ENCODE results near the gene CYB5D1.

CYB5D1 gene

GRCh38 chr17:7818746-7819645, 38.8 kb upstream of the CYB5D1 start:
- Histone ChIP-seq H3K4me2 (ENCODE audit: insufficient read depth, low read length, poor library complexity, severe bottlenecking) (no peak overlapping the region), H3K14ac (ENCODE audit: low read length) (peak overlapping the region; percentile 67)

DNA sequence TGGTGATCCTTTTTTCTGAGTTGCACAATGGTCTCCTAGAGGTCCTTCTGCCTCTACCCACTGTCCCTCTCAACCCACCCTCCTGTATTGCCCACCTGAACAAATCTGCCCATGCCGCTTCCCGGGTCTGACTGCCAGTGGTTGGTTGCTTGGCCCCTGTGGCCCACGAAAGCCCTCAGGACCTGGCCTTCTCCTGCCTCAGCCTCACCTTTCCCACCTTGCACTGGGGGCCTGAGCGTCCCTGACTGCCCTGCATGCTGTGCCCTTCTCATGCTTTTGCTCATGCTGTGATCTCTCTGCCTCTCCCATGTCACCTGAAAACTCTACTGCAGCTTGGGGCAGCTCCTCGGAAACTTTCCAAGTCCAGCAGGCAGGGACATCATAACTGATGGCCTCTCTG, 37.6 kb upstream of the CYB5D1 start:
- no peak overlapping the region for H2AK5ac ChIP-seq (ENCODE audit: low read depth, low read length)

More at GRCh38 chr17:7818746-7819645, 38.8 kb upstream of the CYB5D1 start:
- Histone ChIP-seq H2BK120ac (ENCODE audit: low read depth, low read length) (peak overlapping the region; percentile 21), H3K36me3 (replicated peaks in 1 of 2; ENCODE audit: control insufficient read depth in 2 of 2, insufficient read depth in 2 of 2, low read length in 2 of 2) (no peaks in the 10 kb centered on the region), H3K4me1 (ENCODE audit: control insufficient read depth in 2 of 2, insufficient read depth in 1 of 2, low read depth in 1 of 2, low read length in 2 of 2) (peaks cover 0 to 2% of the 10 kb centered on the region in 2 donors), H4K8ac (ENCODE audit: low read depth, low read length) (no peak overlapping the region), H3K4ac (ENCODE audit: low read length) (no peak overlapping the region), H2BK5ac (ENCODE audit: low read length) (peak overlapping the region; percentile 48), H3K9me3 (replicated peaks in 1 of 2; ENCODE audit: control insufficient read depth in 2 of 2, insufficient read depth in 1 of 2, low read depth in 1 of 2, low read length in 2 of 2) (no peaks in the 10 kb centered on the region), H2AFZ (ENCODE audit: low read length) (no peak overlapping the region), H3K4me3 (ENCODE audit: low read length in 2 of 2) (no peak overlapping the region), H3K23ac (ENCODE audit: low read depth, low read length, poor library complexity) (no peak overlapping the region), H3K27me3 (ENCODE audit: control insufficient read depth in 3 of 3, insufficient read depth in 3 of 3, low read depth in 1 of 3, low read length in 3 of 3) (peaks cover 0 to 55% (median 11%) of the 10 kb centered on the region in 3 experiments), H3K18ac (ENCODE audit: low read length) (peak overlapping the region; percentile 11), H4K91ac (ENCODE audit: low read depth, low read length, poor library complexity) (no peak overlapping the region), H3K79me1 (ENCODE audit: low read depth, low read length) (peaks cover 2% of the 10 kb centered on the region), H3K9ac (ENCODE audit: low read depth, low read length, poor library complexity) (no peak overlapping the region), H2BK12ac (ENCODE audit: low read length) (peak overlapping the region; percentile 30), H2AK5ac (ENCODE audit: low read depth, low read length) (peak overlapping the region; percentile 89), H3K27ac (replicated peaks; ENCODE audit: low read length) (no peak overlapping the region), H2BK15ac (ENCODE audit: low read length) (peak overlapping the region; percentile 42)
- WGBS, 2 donors (ENCODE audit: extremely low coverage in 2 of 2, insufficient read length in 2 of 2, insufficient replicate concordance in 1 of 2) = no CpG with 5 or more reads among the region's 27 CpGs
- no peak for DNase-seq (ENCODE audit: low spot score)

DNA sequence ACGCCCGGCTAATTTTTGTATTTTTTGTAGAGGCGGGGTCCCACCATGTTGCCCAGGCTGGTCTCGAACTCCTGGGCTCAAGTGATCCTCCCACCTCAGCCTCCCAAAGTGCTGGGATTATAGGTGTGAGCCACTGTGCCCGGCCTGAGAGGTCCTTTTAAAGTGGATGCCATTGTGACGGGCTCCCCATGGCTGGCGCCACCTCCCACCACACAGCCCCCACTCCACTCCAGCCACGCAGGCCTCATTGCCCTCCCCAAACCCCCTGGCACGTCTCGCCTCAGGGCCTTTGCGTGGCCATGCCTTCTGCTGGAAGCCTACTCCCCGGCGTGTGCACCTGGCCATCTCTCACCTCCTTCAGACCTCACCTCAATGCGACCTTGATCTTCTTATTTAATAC, 35.7 kb upstream of the CYB5D1 start:
- H3K9me3 ChIP-seq (replicated peaks in 1 of 2; ENCODE audit: control insufficient read depth in 2 of 2, insufficient read depth in 1 of 2, low read depth in 1 of 2, low read length in 2 of 2) = no peaks in the 10 kb centered on the region
- H3K27me3 ChIP-seq (ENCODE audit: control insufficient read depth in 3 of 3, insufficient read depth in 3 of 3, low read depth in 1 of 3, low read length in 3 of 3) = peaks cover 0 to 54% (median 13%) of the 10 kb centered on the region in 3 experiments
- no CpG with 5 or more reads among the region's 14 CpGs for WGBS, 2 donors (ENCODE audit: extremely low coverage in 2 of 2, insufficient read length in 2 of 2, insufficient replicate concordance in 1 of 2)

More for the DNA sequence above, 37.6 kb upstream of the CYB5D1 start:
- Histone ChIP-seq H3K4me1 (ENCODE audit: control insufficient read depth in 2 of 2, insufficient read depth in 1 of 2, low read depth in 1 of 2, low read length in 2 of 2) (peaks cover 0 to 2% of the 10 kb centered on the region in 2 donors), H4K91ac (ENCODE audit: low read depth, low read length, poor library complexity) (no peak overlapping the region), H2AFZ (ENCODE audit: low read length) (no peak overlapping the region), H3K36me3 (replicated peaks in 1 of 2; ENCODE audit: control insufficient read depth in 2 of 2, insufficient read depth in 2 of 2, low read length in 2 of 2) (no peaks in the 10 kb centered on the region), H3K18ac (ENCODE audit: low read length) (no peak overlapping the region), H3K4me2 (ENCODE audit: insufficient read depth, low read length, poor library complexity, severe bottlenecking) (no peak overlapping the region), H2BK120ac (ENCODE audit: low read depth, low read length) (no peak overlapping the region), H3K9ac (ENCODE audit: low read depth, low read length, poor library complexity) (peak overlapping the region; percentile 38), H3K27me3 (ENCODE audit: control insufficient read depth in 3 of 3, insufficient read depth in 3 of 3, low read depth in 1 of 3, low read length in 3 of 3) (peaks cover 0 to 62% (median 13%) of the 10 kb centered on the region in 3 experiments), H3K4ac (ENCODE audit: low read length) (no peak overlapping the region), H2BK5ac (ENCODE audit: low read length) (no peak overlapping the region), H3K27ac (replicated peaks; ENCODE audit: low read length) (no peak overlapping the region), H3K79me1 (ENCODE audit: low read depth, low read length) (peaks cover 4% of the 10 kb centered on the region), H3K14ac (ENCODE audit: low read length) (no peak overlapping the region), H2BK15ac (ENCODE audit: low read length) (no peak overlapping the region), H3K23ac (ENCODE audit: low read depth, low read length, poor library complexity) (no peak overlapping the region), H3K9me3 (replicated peaks in 1 of 2; ENCODE audit: control insufficient read depth in 2 of 2, insufficient read depth in 1 of 2, low read depth in 1 of 2, low read length in 2 of 2) (no peaks in the 10 kb centered on the region), H3K4me3 (ENCODE audit: low read length in 2 of 2) (no peak overlapping the region), H4K8ac (ENCODE audit: low read depth, low read length) (no peak overlapping the region), H2BK12ac (ENCODE audit: low read length) (peak overlapping the region; percentile 7)
- DNase-seq (ENCODE audit: low spot score) = no peak
- WGBS, 2 donors (ENCODE audit: extremely low coverage in 2 of 2, insufficient read length in 2 of 2, insufficient replicate concordance in 1 of 2) = no CpG with 5 or more reads among the region's 5 CpGs

GRCh38 chr17:7823581-7824001, 34.2 kb upstream of the CYB5D1 start:
- peak overlapping the region; percentile 41 for H2BK12ac ChIP-seq (ENCODE audit: low read length)
- H2AK5ac ChIP-seq (ENCODE audit: low read depth, low read length) = peak overlapping the region; percentile 84
- peak overlapping the region; percentile 89 for H3K14ac ChIP-seq (ENCODE audit: low read length)
- no peak overlapping the region for H3K4ac ChIP-seq (ENCODE audit: low read length)
- peak overlapping the region; percentile 81 for H2BK15ac ChIP-seq (ENCODE audit: low read length)
- peak overlapping the region; percentile 85 for H4K91ac ChIP-seq (ENCODE audit: low read depth, low read length, poor library complexity)
- peaks cover 0 to 2% of the 10 kb centered on the region in 2 donors for H3K4me1 ChIP-seq (ENCODE audit: control insufficient read depth in 2 of 2, insufficient read depth in 1 of 2, low read depth in 1 of 2, low read length in 2 of 2)
- H3K36me3 ChIP-seq (replicated peaks in 1 of 2; ENCODE audit: control insufficient read depth in 2 of 2, insufficient read depth in 2 of 2, low read length in 2 of 2) = no peaks in the 10 kb centered on the region
- H2BK5ac ChIP-seq (ENCODE audit: low read length) = peak overlapping the region; percentile 94
- no peak overlapping the region for H2AFZ ChIP-seq (ENCODE audit: low read length)
- H3K4me3 ChIP-seq (ENCODE audit: low read length in 2 of 2) = no peak overlapping the region
- peaks cover 4% of the 10 kb centered on the region for H3K79me1 ChIP-seq (ENCODE audit: low read depth, low read length)
- H3K27ac ChIP-seq (replicated peaks; ENCODE audit: low read length) = no peak overlapping the region
- WGBS, 2 donors (ENCODE audit: extremely low coverage in 2 of 2, insufficient read length in 2 of 2, insufficient replicate concordance in 1 of 2) = no CpG with 5 or more reads among the region's 20 CpGs
- H2BK120ac ChIP-seq (ENCODE audit: low read depth, low read length) = no peak overlapping the region
- DNase-seq (ENCODE audit: low spot score) = no peak
- no peak overlapping the region for H4K8ac ChIP-seq (ENCODE audit: low read depth, low read length)
- no peaks in the 10 kb centered on the region for H3K9me3 ChIP-seq (replicated peaks in 1 of 2; ENCODE audit: control insufficient read depth in 2 of 2, insufficient read depth in 1 of 2, low read depth in 1 of 2, low read length in 2 of 2)
- H3K9ac ChIP-seq (ENCODE audit: low read depth, low read length, poor library complexity) = no peak overlapping the region
- H3K23ac ChIP-seq (ENCODE audit: low read depth, low read length, poor library complexity) = no peak overlapping the region
- H3K27me3 ChIP-seq (ENCODE audit: control insufficient read depth in 3 of 3, insufficient read depth in 3 of 3, low read depth in 1 of 3, low read length in 3 of 3) = peaks cover 0 to 41% (median 13%) of the 10 kb centered on the region in 3 experiments
- no peak overlapping the region for H3K4me2 ChIP-seq (ENCODE audit: insufficient read depth, low read length, poor library complexity, severe bottlenecking)
- peak overlapping the region; percentile 19 for H3K18ac ChIP-seq (ENCODE audit: low read length)

More for the DNA sequence above, 35.7 kb upstream of the CYB5D1 start:
- H3K4ac ChIP-seq (ENCODE audit: low read length) = no peak overlapping the region
- H2BK5ac ChIP-seq (ENCODE audit: low read length) = peak overlapping the region; percentile 75
- H3K23ac ChIP-seq (ENCODE audit: low read depth, low read length, poor library complexity) = peak overlapping the region; percentile 73
- H3K9ac ChIP-seq (ENCODE audit: low read depth, low read length, poor library complexity) = no peak overlapping the region
- no peak overlapping the region for H3K4me2 ChIP-seq (ENCODE audit: insufficient read depth, low read length, poor library complexity, severe bottlenecking)
- no peak overlapping the region for H2AFZ ChIP-seq (ENCODE audit: low read length)
- H3K4me3 ChIP-seq (ENCODE audit: low read length in 2 of 2) = peak overlapping the region in 1 of 2 donors; percentile 47
- H3K14ac ChIP-seq (ENCODE audit: low read length) = no peak overlapping the region
- H3K79me1 ChIP-seq (ENCODE audit: low read depth, low read length) = peaks cover 4% of the 10 kb centered on the region
- H4K8ac ChIP-seq (ENCODE audit: low read depth, low read length) = no peak overlapping the region
- no peak overlapping the region for H2AK5ac ChIP-seq (ENCODE audit: low read depth, low read length)
- H3K18ac ChIP-seq (ENCODE audit: low read length) = peak overlapping the region; percentile 44
- H3K4me1 ChIP-seq (ENCODE audit: control insufficient read depth in 2 of 2, insufficient read depth in 1 of 2, low read depth in 1 of 2, low read length in 2 of 2) = peaks cover 0 to 2% of the 10 kb centered on the region in 2 donors
- DNase-seq (ENCODE audit: low spot score) = no peak
- H3K36me3 ChIP-seq (replicated peaks in 1 of 2; ENCODE audit: control insufficient read depth in 2 of 2, insufficient read depth in 2 of 2, low read length in 2 of 2) = no peaks in the 10 kb centered on the region
- H2BK120ac ChIP-seq (ENCODE audit: low read depth, low read length) = no peak overlapping the region
- H4K91ac ChIP-seq (ENCODE audit: low read depth, low read length, poor library complexity) = no peak overlapping the region
- H2BK12ac ChIP-seq (ENCODE audit: low read length) = no peak overlapping the region
- no peak overlapping the region for H2BK15ac ChIP-seq (ENCODE audit: low read length)
- H3K27ac ChIP-seq (replicated peaks; ENCODE audit: low read length) = no peak overlapping the region

Measured in neuronal stem cell (in vitro differentiated cells).